ENCODE measurements around the gene SCCPDH. TPM values are rescaled to one million over a fixed set of nuclear protein-coding genes. Genes with fewer than 3 reads are reported as not detected.

The SCCPDH gene
- polyA plus RNA-seq (2011; rRNA removed) (21.1 and 33.9 TPM in 2 replicates), polyA minus RNA-seq (2011; rRNA and poly(A)+ RNA removed) (8.2 and 11.2 TPM in 2 replicates)

- Histone ChIP-seq H3K36me3 (ENCODE audit: control insufficient read depth, insufficient read depth, low read length) (peaks cover 3% of the 10 kb centered on the region; the same call in 1 of the 2 replicates), H3K27me3 (ENCODE audit: control insufficient read depth, insufficient read depth, low read length) (no peaks in the 10 kb centered on the region), H3K4me3 (ENCODE audit: low read depth, low read length) (peak within 1 kb of the TSS; percentile 81)
- ChIA-PET CTCF (interaction anchor here (1.2 to 1.4 kb wide), 4 partner anchors 14 to 1571 kb away, joined by 3 to 5 read pairs (median 4); no protein-coding TSS in a partner anchor), POLR2A (interaction anchor here (0.7 kb wide), 1 partner anchor 226 kb away, joined by 3 read pairs; no protein-coding TSS in a partner anchor)
- peak; percentile 11 for DNase-seq (ENCODE audit: low read depth)
- TF ChIP-seq CTCF (IDR thresholded peaks at IDR 0.05; ENCODE audit: insufficient read depth, low read depth, low read length) = no peak
Observed at GRCh38 chr1:246724016-246724730, at the start of gene SCCPDH. TSS of gene SCCPDH (plus strand) at chr1:246724409. CDS start at chr1:246724423, 14 bp downstream.

DNA sequence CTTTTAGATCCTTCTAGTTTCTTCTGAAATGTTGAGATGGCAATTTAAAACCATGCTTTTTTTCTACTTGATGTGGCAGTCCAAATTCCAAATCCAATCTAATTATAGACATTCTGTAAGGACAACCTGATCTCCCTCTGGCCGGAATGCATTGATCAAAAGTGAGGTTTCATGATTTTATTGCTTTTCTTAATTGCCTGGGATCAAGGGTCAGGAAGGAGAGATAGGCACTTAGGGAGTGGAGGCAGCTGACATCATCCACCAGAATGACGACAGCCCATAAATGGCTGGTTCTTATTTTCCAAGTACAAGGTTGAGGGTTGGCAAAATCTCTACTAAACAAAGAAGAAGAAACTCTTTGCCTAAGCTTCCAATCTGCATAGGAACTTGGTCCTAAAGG is 46.4 kb upstream of the SCCPDH start:
- no peaks in the 10 kb centered on the region for H3K27me3 ChIP-seq (ENCODE audit: control insufficient read depth, insufficient read depth, low read length)
- DNase-seq (ENCODE audit: low read depth) = no peak
- no peak overlapping the region for H3K4me3 ChIP-seq (ENCODE audit: low read depth, low read length)
- TF ChIP-seq CTCF (IDR thresholded peaks at IDR 0.05; ENCODE audit: insufficient read depth, low read depth, low read length) = no peak
- ChIA-PET POLR2A (no interaction called here), CTCF (interaction anchor here (1.4 kb wide), 1 partner anchor 11 kb away, joined by 4 read pairs; no protein-coding TSS in a partner anchor)
- H3K36me3 ChIP-seq (ENCODE audit: control insufficient read depth, insufficient read depth, low read length) = peaks cover 1% of the 10 kb centered on the region; the same call in 1 of the 2 replicates

GRCh38 chr1:246678816-246679793 is 45.1 kb upstream of the SCCPDH start:
- Histone ChIP-seq H3K36me3 (ENCODE audit: control insufficient read depth, insufficient read depth, low read length) (no peaks in the 10 kb centered on the region; the same call in 1 of the 2 replicates), H3K27me3 (ENCODE audit: control insufficient read depth, insufficient read depth, low read length) (no peaks in the 10 kb centered on the region), H3K4me3 (ENCODE audit: low read depth, low read length) (no peak overlapping the region)
- ChIA-PET POLR2A (no interaction called here), CTCF (interaction anchor here (0.8 to 3.7 kb wide), 4 partner anchors 10 to 79 kb away, joined by 3 to 14 read pairs (median 4); no protein-coding TSS in a partner anchor)
- TF ChIP-seq CTCF (IDR thresholded peaks at IDR 0.05; ENCODE audit: insufficient read depth, low read depth, low read length) = no peak
- DNase-seq (ENCODE audit: low read depth) = no peak

GRCh38 chr1:246679794-246680177 is 44.4 kb upstream of the SCCPDH start:
- ChIA-PET CTCF (interaction anchor here (0.7 to 3.7 kb wide), 5 partner anchors 9 to 79 kb away, joined by 3 to 14 read pairs (median 3); no protein-coding TSS in a partner anchor), POLR2A (no interaction called here)
- Histone ChIP-seq H3K36me3 (ENCODE audit: control insufficient read depth, insufficient read depth, low read length) (no peaks in the 10 kb centered on the region), H3K4me3 (ENCODE audit: low read depth, low read length) (no peak overlapping the region), H3K27me3 (ENCODE audit: control insufficient read depth, insufficient read depth, low read length) (no peaks in the 10 kb centered on the region)
- DNase-seq (ENCODE audit: low read depth) = no peak
- TF ChIP-seq CTCF (IDR thresholded peaks at IDR 0.05; ENCODE audit: insufficient read depth, low read depth, low read length) = no peak

All from BJ (cell line).